ENCODE measurements around the gene PPP4C.

DNA sequence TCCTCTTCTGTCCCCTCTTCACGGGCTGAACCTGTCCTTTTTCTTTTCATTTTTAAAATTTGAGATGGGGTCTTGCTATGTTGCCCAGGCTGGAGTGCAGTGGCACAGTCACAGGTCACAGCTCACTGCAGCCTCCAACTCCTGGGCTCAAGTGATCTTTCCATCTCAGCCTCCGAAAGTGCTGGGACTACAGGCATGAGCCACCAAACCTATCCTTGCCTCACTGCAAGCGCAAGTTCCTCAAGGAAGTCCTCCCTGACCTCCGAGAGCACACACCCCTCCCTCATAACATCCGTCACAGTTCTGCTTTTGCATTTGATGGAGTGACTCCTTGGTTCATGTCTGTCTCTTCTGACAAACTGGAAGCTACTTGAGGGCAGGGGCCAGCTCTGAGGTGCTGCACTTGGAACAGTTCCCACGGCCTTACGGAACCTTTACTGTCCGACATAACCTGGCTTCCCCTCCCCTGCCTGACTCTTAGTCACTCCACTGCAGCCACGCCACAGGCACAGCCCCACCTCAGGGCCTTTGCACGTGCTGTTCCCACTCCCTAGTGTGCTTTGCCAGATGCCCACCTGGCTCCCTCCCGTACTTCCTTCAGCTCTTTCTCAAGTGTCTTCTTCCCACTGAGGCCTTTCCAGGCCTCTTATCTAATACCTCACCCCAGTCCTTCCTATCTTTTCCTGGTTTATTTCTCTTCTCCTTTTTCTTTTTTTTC lies 11.5 kb downstream of the PPP4C start:
- TF ChIP-seq POLR2A (IDR thresholded peaks at IDR 0.05; ENCODE audit: low read length), result no peak
- no peak for TF ChIP-seq GATA1 (IDR thresholded peaks at IDR 0.05; ENCODE audit: low read depth, low read length)

Data from erythroblast (primary cell).